PFSK-1 (cell line): ENCODE results near the gene DHRS4.

Source experiments
- POLR2AphosphoS5 ChIP-seq: IDR thresholded peaks from 2 replicates; pipeline ENCODE4 v1.6.1; 2012; ENCODE audit warnings: low read depth, mild to moderate bottlenecking, control low read depth, low read length, moderate library complexity
- SIN3A ChIP-seq: IDR thresholded peaks from 2 replicates; pipeline ENCODE4 v1.6.1; 2012; ENCODE audit warnings: mild to moderate bottlenecking, low read length, moderate library complexity, borderline replicate concordance; ENCODE audit not compliant: insufficient read depth
- TAF1 ChIP-seq: IDR thresholded peaks from 2 replicates; pipeline ENCODE4 v1.6.1; 2012; ENCODE audit warnings: low read length, control low read depth, borderline replicate concordance; ENCODE audit not compliant: insufficient read depth
- TF ChIP-seq, protein P1 (sequence below), 2 experiments: IDR thresholded peaks; 2 replicates each; pipeline versions ENCODE4 v1.6.1 to v1.8.0; 2011 to 2012; ENCODE audit warnings: low read depth in 2 of 2, low read length in 2 of 2, control low read depth in 1 of 2, inconsistent platforms in 1 of 2, mild to moderate bottlenecking in 1 of 2, moderate library complexity in 1 of 2; ENCODE audit not compliant: insufficient read depth in 1 of 2

DNA sequence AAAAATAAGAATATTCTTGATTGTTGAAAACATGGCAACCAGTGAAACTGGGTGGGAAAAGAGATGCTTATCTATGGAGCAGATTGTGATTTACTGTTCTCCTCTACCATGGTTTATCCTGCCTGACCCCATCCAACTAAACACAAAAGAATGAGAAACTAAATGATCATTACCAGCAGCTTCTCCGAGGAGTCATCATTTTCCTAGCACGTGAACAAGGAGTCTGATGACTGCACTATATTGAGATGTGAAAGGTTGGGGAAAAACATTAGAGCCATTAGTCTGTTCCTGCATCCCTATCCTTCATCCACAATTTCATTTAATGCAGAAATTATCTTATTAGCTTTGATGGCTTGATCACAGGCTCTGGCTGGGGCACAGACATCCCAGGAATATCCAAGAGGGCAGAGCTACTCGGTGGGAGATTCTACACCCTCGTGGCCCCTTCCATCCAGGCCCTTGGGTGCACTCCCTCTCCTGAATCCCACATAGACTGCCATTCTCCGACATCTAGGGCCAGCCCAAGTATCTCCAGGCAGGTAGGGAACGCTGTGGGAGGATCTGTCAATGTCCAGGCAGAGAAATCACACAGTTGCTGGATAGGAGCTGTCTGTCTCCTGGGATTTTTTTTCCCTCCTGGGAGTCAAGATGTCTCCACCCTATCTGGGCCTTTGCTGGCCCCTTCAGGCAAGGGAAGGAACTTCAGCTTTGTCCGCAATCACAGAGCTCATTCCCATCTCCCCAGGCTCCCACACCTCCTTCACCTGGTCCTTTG is 43.3 kb upstream of the DHRS4 start:
- TF ChIP-seq, protein P1, sequence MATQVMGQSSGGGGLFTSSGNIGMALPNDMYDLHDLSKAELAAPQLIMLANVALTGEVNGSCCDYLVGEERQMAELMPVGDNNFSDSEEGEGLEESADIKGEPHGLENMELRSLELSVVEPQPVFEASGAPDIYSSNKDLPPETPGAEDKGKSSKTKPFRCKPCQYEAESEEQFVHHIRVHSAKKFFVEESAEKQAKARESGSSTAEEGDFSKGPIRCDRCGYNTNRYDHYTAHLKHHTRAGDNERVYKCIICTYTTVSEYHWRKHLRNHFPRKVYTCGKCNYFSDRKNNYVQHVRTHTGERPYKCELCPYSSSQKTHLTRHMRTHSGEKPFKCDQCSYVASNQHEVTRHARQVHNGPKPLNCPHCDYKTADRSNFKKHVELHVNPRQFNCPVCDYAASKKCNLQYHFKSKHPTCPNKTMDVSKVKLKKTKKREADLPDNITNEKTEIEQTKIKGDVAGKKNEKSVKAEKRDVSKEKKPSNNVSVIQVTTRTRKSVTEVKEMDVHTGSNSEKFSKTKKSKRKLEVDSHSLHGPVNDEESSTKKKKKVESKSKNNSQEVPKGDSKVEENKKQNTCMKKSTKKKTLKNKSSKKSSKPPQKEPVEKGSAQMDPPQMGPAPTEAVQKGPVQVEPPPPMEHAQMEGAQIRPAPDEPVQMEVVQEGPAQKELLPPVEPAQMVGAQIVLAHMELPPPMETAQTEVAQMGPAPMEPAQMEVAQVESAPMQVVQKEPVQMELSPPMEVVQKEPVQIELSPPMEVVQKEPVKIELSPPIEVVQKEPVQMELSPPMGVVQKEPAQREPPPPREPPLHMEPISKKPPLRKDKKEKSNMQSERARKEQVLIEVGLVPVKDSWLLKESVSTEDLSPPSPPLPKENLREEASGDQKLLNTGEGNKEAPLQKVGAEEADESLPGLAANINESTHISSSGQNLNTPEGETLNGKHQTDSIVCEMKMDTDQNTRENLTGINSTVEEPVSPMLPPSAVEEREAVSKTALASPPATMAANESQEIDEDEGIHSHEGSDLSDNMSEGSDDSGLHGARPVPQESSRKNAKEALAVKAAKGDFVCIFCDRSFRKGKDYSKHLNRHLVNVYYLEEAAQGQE (IDR thresholded peaks at IDR 0.05; ENCODE audit: insufficient read depth in 1 of 2, low read depth in 2 of 2, low read length in 2 of 2), result no peak
- TF ChIP-seq POLR2AphosphoS5 (no peak), SIN3A (no peak), TAF1 (no peak)
